ENCODE data around the gene SLC14A1.
"Not testable (repeated sequence)": the region's sequence is repeated elsewhere in the genome, so short reads cannot be mapped to it uniquely, and the experiment has no call there.

SLC14A1 gene

GRCh38 chr18:45724601-45725000, 620 bp downstream of the SLC14A1 start:
- no peak for DNase-seq

GRCh38 chr18:45725336-45725735, 1.4 kb downstream of the SLC14A1 start:
- DNase-seq, result no peak

- DNase-seq, result no peak
These were observed 2.6 kb downstream of the SLC14A1 start for GRCh38 chr18:45726603-45727002.

GRCh38 chr18:45727068-45727467, 3.1 kb downstream of the SLC14A1 start:
- no peak for DNase-seq

GRCh38 chr18:45728336-45729010, 4.5 kb downstream of the SLC14A1 start:
- peak; percentile 74 for DNase-seq

- DNase-seq, result peak; percentile 47
These were observed 7.0 kb downstream of the SLC14A1 start for GRCh38 chr18:45730832-45731575.

- DNase-seq, result no peak
These were observed 7.7 kb downstream of the SLC14A1 start for GRCh38 chr18:45731716-45732115.

- DNase-seq, result no peak
These were observed 9.6 kb downstream of the SLC14A1 start for GRCh38 chr18:45733535-45733934.

- no peak for DNase-seq
These were observed 10.5 kb downstream of the SLC14A1 start for GRCh38 chr18:45734505-45734904.

- DNase-seq, result no peak
These were observed 11.0 kb downstream of the SLC14A1 start for GRCh38 chr18:45734944-45735343.

- no peak for DNase-seq
These were observed 14.7 kb downstream of the SLC14A1 start for GRCh38 chr18:45738660-45739059.

- DNase-seq, result no peak
These were observed 15.3 kb downstream of the SLC14A1 start for GRCh38 chr18:45739268-45739667.

GRCh38 chr18:45739848-45740247, 15.9 kb downstream of the SLC14A1 start:
- DNase-seq, result no peak

GRCh38 chr18:45741056-45741455, 17.1 kb downstream of the SLC14A1 start:
- DNase-seq, result no peak

GRCh38 chr18:45745817-45746461, 22.0 kb downstream of the SLC14A1 start:
- no peak for DNase-seq

- DNase-seq, result no peak
These were observed 24.5 kb downstream of the SLC14A1 start for GRCh38 chr18:45748501-45748900.

- peak; percentile 19 for DNase-seq
These were observed 26.1 kb downstream of the SLC14A1 start for GRCh38 chr18:45749918-45750689.

- DNase-seq, result no peak
These were observed 27.8 kb downstream of the SLC14A1 start for GRCh38 chr18:45751766-45752165.

GRCh38 chr18:45752681-45753080, 28.7 kb downstream of the SLC14A1 start:
- no peak for DNase-seq

- DNase-seq, result no peak
These were observed 29.3 kb downstream of the SLC14A1 start for GRCh38 chr18:45753286-45753685.

GRCh38 chr18:45755934-45756333, 32.0 kb downstream of the SLC14A1 start:
- peak; percentile 70 for DNase-seq

GRCh38 chr18:45757005-45757404, 33.0 kb downstream of the SLC14A1 start:
- DNase-seq, result no peak

GRCh38 chr18:45757644-45758043, 33.7 kb downstream of the SLC14A1 start:
- DNase-seq, result not testable (repeated sequence)
